Ishikawa (cell line): ENCODE measurements around the gene SHC2.

Experiments
- CEBPB ChIP-seq: IDR thresholded peaks from 2 replicates; pipeline ENCODE4 v1.6.1; 2012
- CREB1 ChIP-seq: IDR thresholded peaks from 2 replicates; pipeline ENCODE4 v1.6.1; 2012; ENCODE audit warnings: low read depth
- EGR1 ChIP-seq: IDR thresholded peaks from 2 replicates; pipeline ENCODE4 v1.6.1; 2012
- EP300 ChIP-seq: IDR thresholded peaks from 2 replicates; pipeline ENCODE4 v1.6.1; 2012; ENCODE audit warnings: borderline replicate concordance
- FOXM1 ChIP-seq: IDR thresholded peaks from 2 replicates; pipeline ENCODE4 v1.6.1; 2012; ENCODE audit warnings: low read depth, borderline replicate concordance
- MAX ChIP-seq: IDR thresholded peaks from 2 replicates; pipeline ENCODE4 v1.6.1; 2012
- NFIC ChIP-seq: IDR thresholded peaks from 2 replicates; pipeline ENCODE4 v1.6.1; 2012
- RAD21 ChIP-seq: IDR thresholded peaks from 2 replicates; pipeline ENCODE4 v1.6.1; 2012; ENCODE audit warnings: low read depth
- REST ChIP-seq: IDR thresholded peaks from 2 replicates; pipeline ENCODE4 v1.6.1; 2012; ENCODE audit warnings: low read depth, mild to moderate bottlenecking
- TAF1 ChIP-seq: IDR thresholded peaks from 2 replicates; pipeline ENCODE4 v1.6.1; 2012; ENCODE audit warnings: low read depth, mild to moderate bottlenecking
- TCF12 ChIP-seq: IDR thresholded peaks from 2 replicates; pipeline ENCODE4 v1.6.1; 2012; ENCODE audit warnings: low read depth
- TEAD4 ChIP-seq: IDR thresholded peaks from 2 replicates; pipeline ENCODE4 v1.6.1; 2012
- USF1 ChIP-seq: IDR thresholded peaks from 2 replicates; pipeline ENCODE4 v1.6.1; 2012
- YY1 ChIP-seq: IDR thresholded peaks from 2 replicates; pipeline ENCODE4 v1.6.1; 2012; ENCODE audit warnings: low read depth
- ZBTB7A ChIP-seq: IDR thresholded peaks from 2 replicates; pipeline ENCODE4 v1.6.1; 2012; ENCODE audit warnings: low read depth

Gene SHC2

GRCh38 chr19:398719-399118 lies 62.1 kb downstream of the SHC2 start:
- no peak for TF ChIP-seq REST
- no peak for TF ChIP-seq FOXM1
- no peak for TF ChIP-seq CREB1
- TF ChIP-seq EP300, result no peak
- TF ChIP-seq MAX, result no peak
- TF ChIP-seq TCF12, result no peak
- TF ChIP-seq NFIC, result no peak
- TF ChIP-seq TAF1, result no peak
- no peak for TF ChIP-seq ZBTB7A
- TF ChIP-seq USF1, result no peak
- TF ChIP-seq CEBPB, result no peak
- no peak for TF ChIP-seq TEAD4
- TF ChIP-seq EGR1, result no peak
- TF ChIP-seq YY1, result no peak
- no peak for TF ChIP-seq RAD21

- no peak for TF ChIP-seq NFIC
- no peak for TF ChIP-seq RAD21
- TF ChIP-seq EGR1, result no peak
- no peak for TF ChIP-seq REST
- no peak for TF ChIP-seq YY1
- no peak for TF ChIP-seq ZBTB7A
- TF ChIP-seq USF1, result no peak
- TF ChIP-seq FOXM1, result no peak
- no peak for TF ChIP-seq TAF1
- TF ChIP-seq TCF12, result no peak
- TF ChIP-seq CEBPB, result no peak
- no peak for TF ChIP-seq MAX
- TF ChIP-seq EP300, result no peak
- TF ChIP-seq TEAD4, result no peak
- no peak for TF ChIP-seq CREB1
Observed at GRCh38 chr19:397941-398706, 62.7 kb downstream of the SHC2 start.

GRCh38 chr19:397321-397720 lies 63.5 kb downstream of the SHC2 start:
- TF ChIP-seq TEAD4 (no peak), EP300 (no peak), USF1 (no peak), YY1 (no peak), NFIC (no peak), MAX (no peak), CREB1 (no peak), TAF1 (no peak), TCF12 (no peak), CEBPB (no peak), ZBTB7A (no peak), EGR1 (no peak), REST (no peak), FOXM1 (no peak), RAD21 (no peak)

- TF ChIP-seq EGR1 (no peak), TEAD4 (no peak), EP300 (no peak), REST (no peak), ZBTB7A (no peak)
Observed at GRCh38 chr19:395467-395866, 65.4 kb downstream of the SHC2 start.
